ENCODE data around the gene HIPK3.
"Not testable (repeated sequence)": the region's sequence is repeated elsewhere in the genome, so short reads cannot be mapped to it uniquely, and the experiment has no call there.

Gene HIPK3

GRCh38 chr11:33362051-33362910, 105.1 kb downstream of the HIPK3 start:
- peak; percentile 66 for DNase-seq

- DNase-seq = no peak
Measured at GRCh38 chr11:33366918-33367317, 109.7 kb downstream of the HIPK3 start.

GRCh38 chr11:33368475-33368874, 111.3 kb downstream of the HIPK3 start:
- not testable (repeated sequence) for DNase-seq

- DNase-seq = no peak
Measured at GRCh38 chr11:33368931-33369330, 111.8 kb downstream of the HIPK3 start.

- no peak for DNase-seq
Measured at GRCh38 chr11:33373636-33374035, 116.5 kb downstream of the HIPK3 start.

- DNase-seq = no peak
Measured at GRCh38 chr11:33375236-33375635, 118.1 kb downstream of the HIPK3 start.

- DNase-seq = peak; percentile 53
Measured at GRCh38 chr11:33375688-33376311, 118.6 kb downstream of the HIPK3 start, which contains the start of gene KIAA1549L. TSS of gene KIAA1549L (plus strand) at chr11:33376108.

GRCh38 chr11:33376331-33377310, 119.4 kb downstream of the HIPK3 start:
- peak; percentile 33 for DNase-seq

GRCh38 chr11:33377412-33378370, 120.5 kb downstream of the HIPK3 start:
- DNase-seq = no peak

- no peak for DNase-seq
Measured at GRCh38 chr11:33379947-33380346, 122.8 kb downstream of the HIPK3 start.

- peak; percentile 23 for DNase-seq
Measured at GRCh38 chr11:33383075-33383919, 126.1 kb downstream of the HIPK3 start.

GRCh38 chr11:33383920-33384209, 126.7 kb downstream of the HIPK3 start:
- no peak for DNase-seq

- no peak for DNase-seq
Measured at GRCh38 chr11:33384220-33384619, 127.0 kb downstream of the HIPK3 start.

GRCh38 chr11:33387581-33387980, 130.4 kb downstream of the HIPK3 start:
- DNase-seq = peak; percentile 32

GRCh38 chr11:33387996-33388395, 130.8 kb downstream of the HIPK3 start:
- DNase-seq = no peak

GRCh38 chr11:33388793-33389525, 131.8 kb downstream of the HIPK3 start:
- DNase-seq = no peak

- no peak for DNase-seq
Measured at GRCh38 chr11:33389635-33390034, 132.5 kb downstream of the HIPK3 start.

- DNase-seq = no peak
Measured at GRCh38 chr11:33390944-33391892, 134.0 kb downstream of the HIPK3 start.

GRCh38 chr11:33391893-33392251, 134.7 kb downstream of the HIPK3 start:
- DNase-seq = no peak

All from fibroblast of skin of scalp (primary cell).